ENCODE measurements around the gene OR52M1.

GRCh38 chr11:4578624-4579023, 33.6 kb downstream of the OR52M1 start:
- TF ChIP-seq CTCF (conservative IDR thresholded peaks at IDR 0.05; ENCODE audit: low read depth, low read length) (no peak), EZH2phosphoT487 (IDR thresholded peaks at IDR 0.05; ENCODE audit: borderline replicate concordance, low read length) (no peak), EZH2 (IDR thresholded peaks at IDR 0.05; ENCODE audit: low read length, unreplicated experiment) (no peak)

All from PC-3 (cell line).